Esophagus muscularis mucosa (tissue), 3 donors: Measurements from ENCODE around the gene LRTM2.

Experiments
- EP300 ChIP-seq: sonication (generic); formaldehyde crosslinking; IDR thresholded peaks from one replicate; pipeline ENCODE4 v1.6.1; 2017; ENCODE audit warnings: antibody characterized with exemption
- TF ChIP-seq, protein P1 (sequence below), 3 experiments: fragments of 200-600 bp in 2 of 3; fragments of 450-650 bp in 1 of 3; sonication (generic) in 2 of 3; IDR thresholded peaks; one replicate each; pipeline ENCODE4 v1.5.1; 2017 to 2019; ENCODE audit warnings: antibody characterized with exemption in 3 of 3, mild to moderate bottlenecking in 2 of 3, moderate library complexity in 1 of 3

- TF ChIP-seq, protein P1, sequence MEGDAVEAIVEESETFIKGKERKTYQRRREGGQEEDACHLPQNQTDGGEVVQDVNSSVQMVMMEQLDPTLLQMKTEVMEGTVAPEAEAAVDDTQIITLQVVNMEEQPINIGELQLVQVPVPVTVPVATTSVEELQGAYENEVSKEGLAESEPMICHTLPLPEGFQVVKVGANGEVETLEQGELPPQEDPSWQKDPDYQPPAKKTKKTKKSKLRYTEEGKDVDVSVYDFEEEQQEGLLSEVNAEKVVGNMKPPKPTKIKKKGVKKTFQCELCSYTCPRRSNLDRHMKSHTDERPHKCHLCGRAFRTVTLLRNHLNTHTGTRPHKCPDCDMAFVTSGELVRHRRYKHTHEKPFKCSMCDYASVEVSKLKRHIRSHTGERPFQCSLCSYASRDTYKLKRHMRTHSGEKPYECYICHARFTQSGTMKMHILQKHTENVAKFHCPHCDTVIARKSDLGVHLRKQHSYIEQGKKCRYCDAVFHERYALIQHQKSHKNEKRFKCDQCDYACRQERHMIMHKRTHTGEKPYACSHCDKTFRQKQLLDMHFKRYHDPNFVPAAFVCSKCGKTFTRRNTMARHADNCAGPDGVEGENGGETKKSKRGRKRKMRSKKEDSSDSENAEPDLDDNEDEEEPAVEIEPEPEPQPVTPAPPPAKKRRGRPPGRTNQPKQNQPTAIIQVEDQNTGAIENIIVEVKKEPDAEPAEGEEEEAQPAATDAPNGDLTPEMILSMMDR (IDR thresholded peaks at IDR 0.05) = no peak
- TF ChIP-seq EP300 = no peak
Observed at GRCh38 chr12:1864867-1865266, 44.5 kb downstream of the LRTM2 start.
